GM12878 (cell line): ENCODE results near the gene TMC8. TPM values are rescaled to one million over a fixed set of nuclear protein-coding genes. Genes with fewer than 3 reads are reported as not detected.
A peak's percentile ranks its signal among the peaks of the same experiment; 100 is the strongest.

Experiments used
- ATF3 ChIP-seq: IDR thresholded peaks from 2 replicates; pipeline ENCODE4 v1.6.1; 2011; ENCODE audit warnings: low read depth, mild to moderate bottlenecking, low read length, moderate library complexity, borderline replicate concordance; ENCODE audit errors: extremely low read depth
- BHLHE40 ChIP-seq, 2 experiments: fragments of 450-650 bp in 1 of 2; IDR thresholded peaks; 2 replicates each; pipeline ENCODE4 v1.6.1; 2011 to 2017; ENCODE audit warnings: low read depth in 2 of 2, borderline replicate concordance in 1 of 2, improper control_type of control experiment in 1 of 2, low read length in 1 of 2, mild to moderate bottlenecking in 1 of 2
- CEBPZ ChIP-seq: fragments of 150-350 bp; IDR thresholded peaks from 2 replicates; pipeline ENCODE4 v1.6.1; 2016; ENCODE audit warnings: low read depth, low read length
- IKZF2 ChIP-seq, 2 experiments: fragments of 450-650 bp; IDR thresholded peaks; 2 replicates each; pipeline ENCODE4 v1.6.1; 2017; ENCODE audit warnings: mild to moderate bottlenecking in 2 of 2, moderate library complexity in 2 of 2
- IRF4 ChIP-seq: IDR thresholded peaks from 2 replicates; pipeline ENCODE4 v1.6.1; 2011; ENCODE audit warnings: low read depth, low read length
- JUNB ChIP-seq: IDR thresholded peaks from 2 replicates; pipeline ENCODE4 v1.6.1; 2016; ENCODE audit warnings: antibody characterized with exemption, mild to moderate bottlenecking
- MEF2B ChIP-seq: fragments of 450-650 bp; IDR thresholded peaks from 2 replicates; pipeline ENCODE4 v1.6.1; 2018; ENCODE audit warnings: mild to moderate bottlenecking, moderate library complexity; ENCODE audit not compliant: partially characterized antibody, poor library complexity, severe bottlenecking
- NFIC ChIP-seq: IDR thresholded peaks from 2 replicates; pipeline ENCODE4 v1.6.1; 2012; ENCODE audit warnings: low read depth, mild to moderate bottlenecking, inconsistent platforms, low read length, moderate library complexity
- NR2C1 ChIP-seq: fragments of 450-650 bp; IDR thresholded peaks from 2 replicates; pipeline ENCODE4 v1.6.1; 2017; ENCODE audit warnings: antibody characterized with exemption, mild to moderate bottlenecking, moderate library complexity
- RAD51 ChIP-seq: fragments of 450-650 bp; IDR thresholded peaks from 2 replicates; pipeline ENCODE4 v1.6.1; 2016; ENCODE audit warnings: moderate library complexity, mild to moderate bottlenecking, inconsistent platforms
- SKIL ChIP-seq: fragments of 450-650 bp; IDR thresholded peaks from 2 replicates; pipeline ENCODE4 v1.6.1; 2017; ENCODE audit warnings: mild to moderate bottlenecking, low read depth, inconsistent platforms; ENCODE audit not compliant: poor library complexity, severe bottlenecking
- SP1 ChIP-seq: IDR thresholded peaks from one replicate; pipeline ENCODE4 v1.6.1; 2011; ENCODE audit warnings: low read depth, low read length
- ZNF622 ChIP-seq: fragments of 450-650 bp; IDR thresholded peaks from 2 replicates; pipeline ENCODE4 v1.6.1; 2017; ENCODE audit warnings: mild to moderate bottlenecking, inconsistent platforms
- polyA plus RNA-seq, 11 experiments: library from polyadenylated mRNA; depleted of rRNA in 4 of 11; unstranded in 6 of 11; stranded (reverse) in 5 of 11; fragments of >200 nt; fragmentation: Nextera tagmentation in 4 of 11; fragmentation: Illumina TruSeq in 1 of 11; extraction: Ambion mirVana in 4 of 11; extraction: Trizol in 1 of 11; gene quantifications; 1 replicate in 1 of 11; 2 replicates in 10 of 11; pipeline versions ENCODE4 v1.2.1 to v1.2.3, GENCODE V29; 2011 to 2016; ENCODE audit warnings: inconsistent platforms in 2 of 11, missing spikeins in 2 of 11, low read depth in 1 of 11
- total RNA-seq, 4 experiments: library from RNA; depleted of rRNA in 3 of 4; stranded (reverse); fragments of >200 nt in 3 of 4; fragmentation: Illumina TruSeq in 1 of 4; extraction: Trizol in 1 of 4; gene quantifications; 2 replicates each; pipeline versions ENCODE4 v1.2.1 to v1.2.3, GENCODE V29; 2013 to 2021

Gene TMC8
- total and polyA plus RNA-seq, 10 of the 15 experiments (the other 5 are each of a cell fraction or from before 2014, with no cell fraction given): 2.7 to 128 (median 40.0) TPM

GRCh38 chr17:78120971-78121800 is 9.4 kb upstream of the TMC8 start (continued):
- TF ChIP-seq SKIL (no peak), SP1 (peak; percentile 7), CEBPZ (no peak), RAD51 (no peak), MEF2B (peak; percentile 57), NR2C1 (no peak), IKZF2 (IDR thresholded peaks at IDR 0.05) (peak; percentile 19 to 41; a peak in 1 of 4 replicates), JUNB (no peak), BHLHE40 (IDR thresholded peaks at IDR 0.05; ENCODE audit: borderline replicate concordance in 1 of 2, low read depth in 2 of 2, low read length in 1 of 2) (peak in 1 of 2 experiments; percentile 42; a peak in 1 of 4 replicates), ATF3 (no peak), IRF4 (0 out of 2 replicates have a peak, but pooled peaks have one; percentile 5), ZNF622 (no peak), NFIC (no peak)
- TF ChIP-seq, all 136 proteins: peak for 11
